ENCODE results near the gene XPNPEP3.

DNA sequence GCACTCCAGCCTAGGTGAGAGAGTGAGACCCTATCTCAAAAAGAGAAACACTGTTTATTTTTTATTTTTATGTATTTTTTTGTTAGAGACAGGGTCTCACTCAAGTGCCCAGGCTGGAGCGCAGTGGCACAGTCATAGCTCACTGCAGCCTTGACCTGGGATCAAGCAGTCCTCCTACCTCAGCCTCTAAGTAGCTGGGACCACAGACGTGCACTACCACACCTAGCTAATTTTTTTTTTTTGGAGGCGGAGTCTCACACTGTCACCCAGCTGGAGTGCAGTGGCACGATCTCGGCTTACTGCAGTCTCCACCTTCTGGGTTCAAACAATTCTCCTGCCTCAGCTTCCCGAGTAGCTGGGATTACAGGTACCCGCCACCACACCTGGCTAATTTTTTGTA lies 100.7 kb downstream of the XPNPEP3 start:
- TF ChIP-seq SIN3A (IDR thresholded peaks at IDR 0.05; ENCODE audit: borderline replicate concordance, low read depth, low read length) (no peak), RFX5 (IDR thresholded peaks at IDR 0.05; ENCODE audit: low read length) (no peak), CTCF (IDR thresholded peaks at IDR 0.05) (no peak), TEAD4 (IDR thresholded peaks at IDR 0.05; ENCODE audit: borderline replicate concordance, insufficient read depth) (no peak), POLR2AphosphoS5 (IDR thresholded peaks at IDR 0.05; ENCODE audit: low read depth, low read length) (no peak)
- TF ChIP-seq, protein P1, sequence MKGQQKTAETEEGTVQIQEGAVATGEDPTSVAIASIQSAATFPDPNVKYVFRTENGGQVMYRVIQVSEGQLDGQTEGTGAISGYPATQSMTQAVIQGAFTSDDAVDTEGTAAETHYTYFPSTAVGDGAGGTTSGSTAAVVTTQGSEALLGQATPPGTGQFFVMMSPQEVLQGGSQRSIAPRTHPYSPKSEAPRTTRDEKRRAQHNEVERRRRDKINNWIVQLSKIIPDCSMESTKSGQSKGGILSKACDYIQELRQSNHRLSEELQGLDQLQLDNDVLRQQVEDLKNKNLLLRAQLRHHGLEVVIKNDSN (IDR thresholded peaks at IDR 0.05; ENCODE audit: borderline replicate concordance, low read depth) = no peak
- TF ChIP-seq, protein P2, sequence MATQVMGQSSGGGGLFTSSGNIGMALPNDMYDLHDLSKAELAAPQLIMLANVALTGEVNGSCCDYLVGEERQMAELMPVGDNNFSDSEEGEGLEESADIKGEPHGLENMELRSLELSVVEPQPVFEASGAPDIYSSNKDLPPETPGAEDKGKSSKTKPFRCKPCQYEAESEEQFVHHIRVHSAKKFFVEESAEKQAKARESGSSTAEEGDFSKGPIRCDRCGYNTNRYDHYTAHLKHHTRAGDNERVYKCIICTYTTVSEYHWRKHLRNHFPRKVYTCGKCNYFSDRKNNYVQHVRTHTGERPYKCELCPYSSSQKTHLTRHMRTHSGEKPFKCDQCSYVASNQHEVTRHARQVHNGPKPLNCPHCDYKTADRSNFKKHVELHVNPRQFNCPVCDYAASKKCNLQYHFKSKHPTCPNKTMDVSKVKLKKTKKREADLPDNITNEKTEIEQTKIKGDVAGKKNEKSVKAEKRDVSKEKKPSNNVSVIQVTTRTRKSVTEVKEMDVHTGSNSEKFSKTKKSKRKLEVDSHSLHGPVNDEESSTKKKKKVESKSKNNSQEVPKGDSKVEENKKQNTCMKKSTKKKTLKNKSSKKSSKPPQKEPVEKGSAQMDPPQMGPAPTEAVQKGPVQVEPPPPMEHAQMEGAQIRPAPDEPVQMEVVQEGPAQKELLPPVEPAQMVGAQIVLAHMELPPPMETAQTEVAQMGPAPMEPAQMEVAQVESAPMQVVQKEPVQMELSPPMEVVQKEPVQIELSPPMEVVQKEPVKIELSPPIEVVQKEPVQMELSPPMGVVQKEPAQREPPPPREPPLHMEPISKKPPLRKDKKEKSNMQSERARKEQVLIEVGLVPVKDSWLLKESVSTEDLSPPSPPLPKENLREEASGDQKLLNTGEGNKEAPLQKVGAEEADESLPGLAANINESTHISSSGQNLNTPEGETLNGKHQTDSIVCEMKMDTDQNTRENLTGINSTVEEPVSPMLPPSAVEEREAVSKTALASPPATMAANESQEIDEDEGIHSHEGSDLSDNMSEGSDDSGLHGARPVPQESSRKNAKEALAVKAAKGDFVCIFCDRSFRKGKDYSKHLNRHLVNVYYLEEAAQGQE (IDR thresholded peaks at IDR 0.05; ENCODE audit: low read depth, low read length) = no peak

All from SK-N-SH (cell line).